Inflammatory macrophage (primary cell): Measurements from ENCODE around the gene ADRA2C.

Source experiments
- DNase-seq, 2 donors: peaks; one replicate each; pipeline ENCODE4 v3.0.0-alpha.2; 2020 to 2022

ADRA2C gene

GRCh38 chr4:3777669-3778068 is 11.5 kb downstream of the ADRA2C start:
- no peak for DNase-seq

GRCh38 chr4:3779509-3779908 is 13.3 kb downstream of the ADRA2C start:
- no peak for DNase-seq

GRCh38 chr4:3780347-3781171 is 14.4 kb downstream of the ADRA2C start:
- DNase-seq = no peak

GRCh38 chr4:3781193-3781886 is 15.2 kb downstream of the ADRA2C start:
- no peak for DNase-seq

GRCh38 chr4:3781997-3782930 is 16.1 kb downstream of the ADRA2C start:
- no peak for DNase-seq

- DNase-seq = no peak
Observed at GRCh38 chr4:3783693-3784306, 17.6 kb downstream of the ADRA2C start.

GRCh38 chr4:3784454-3785291 is 18.5 kb downstream of the ADRA2C start:
- no peak for DNase-seq

GRCh38 chr4:3785292-3785565 is 19.0 kb downstream of the ADRA2C start:
- DNase-seq = no peak

GRCh38 chr4:3786196-3786869 is 20.1 kb downstream of the ADRA2C start:
- DNase-seq = no peak

GRCh38 chr4:3787489-3788365 is 21.5 kb downstream of the ADRA2C start:
- no peak for DNase-seq

GRCh38 chr4:3788366-3788660 is 22.1 kb downstream of the ADRA2C start:
- no peak for DNase-seq

GRCh38 chr4:3789587-3789986 is 23.4 kb downstream of the ADRA2C start:
- DNase-seq = no peak

- DNase-seq = no peak
Observed at GRCh38 chr4:3790006-3790561, 23.9 kb downstream of the ADRA2C start.

- DNase-seq = no peak
Observed at GRCh38 chr4:3791256-3791655, 25.1 kb downstream of the ADRA2C start.

- DNase-seq = peak in 1 of 2 donors; percentile 8
Observed at GRCh38 chr4:3791910-3792542, 25.8 kb downstream of the ADRA2C start.

- peak in 1 of 2 donors; percentile 21 for DNase-seq
Observed at GRCh38 chr4:3792813-3793212, 26.6 kb downstream of the ADRA2C start.

- DNase-seq = no peak
Observed at GRCh38 chr4:3793545-3793944, 27.4 kb downstream of the ADRA2C start.

GRCh38 chr4:3796960-3797359 is 30.8 kb downstream of the ADRA2C start:
- DNase-seq = no peak
